ENCODE measurements around the gene MAML3. TPM values are rescaled to one million over a fixed set of nuclear protein-coding genes. Genes with fewer than 3 reads are reported as not detected.

MAML3 gene
- total RNA-seq, 6 donors from 2014 or later = 9.6 to 31.4 (median 14.5) TPM

- H3K4me3 ChIP-seq = no peak overlapping the region
- DNase-seq (no peak), ATAC-seq (ENCODE audit: low FRiP score in 2 of 2) (no peak)
- TF ChIP-seq POLR2AphosphoS5 (IDR thresholded peaks at IDR 0.05) (no peak), POLR2A (IDR thresholded peaks at IDR 0.05) (no peak), EP300 (IDR thresholded peaks at IDR 0.05) (no peak)
- TF ChIP-seq, protein P1, sequence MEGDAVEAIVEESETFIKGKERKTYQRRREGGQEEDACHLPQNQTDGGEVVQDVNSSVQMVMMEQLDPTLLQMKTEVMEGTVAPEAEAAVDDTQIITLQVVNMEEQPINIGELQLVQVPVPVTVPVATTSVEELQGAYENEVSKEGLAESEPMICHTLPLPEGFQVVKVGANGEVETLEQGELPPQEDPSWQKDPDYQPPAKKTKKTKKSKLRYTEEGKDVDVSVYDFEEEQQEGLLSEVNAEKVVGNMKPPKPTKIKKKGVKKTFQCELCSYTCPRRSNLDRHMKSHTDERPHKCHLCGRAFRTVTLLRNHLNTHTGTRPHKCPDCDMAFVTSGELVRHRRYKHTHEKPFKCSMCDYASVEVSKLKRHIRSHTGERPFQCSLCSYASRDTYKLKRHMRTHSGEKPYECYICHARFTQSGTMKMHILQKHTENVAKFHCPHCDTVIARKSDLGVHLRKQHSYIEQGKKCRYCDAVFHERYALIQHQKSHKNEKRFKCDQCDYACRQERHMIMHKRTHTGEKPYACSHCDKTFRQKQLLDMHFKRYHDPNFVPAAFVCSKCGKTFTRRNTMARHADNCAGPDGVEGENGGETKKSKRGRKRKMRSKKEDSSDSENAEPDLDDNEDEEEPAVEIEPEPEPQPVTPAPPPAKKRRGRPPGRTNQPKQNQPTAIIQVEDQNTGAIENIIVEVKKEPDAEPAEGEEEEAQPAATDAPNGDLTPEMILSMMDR (IDR thresholded peaks at IDR 0.05) = no peak
- H3K27me3 ChIP-seq = no peaks in the 10 kb centered on the region
- no peaks in the 10 kb centered on the region for H3K36me3 ChIP-seq
- no peaks in the 10 kb centered on the region for H3K9me3 ChIP-seq
- no peak overlapping the region for H3K27ac ChIP-seq
- WGBS, 2 donors = 60 to 74% methylated on average over 4 of the region's 4 CpGs
- H3K4me1 ChIP-seq = peaks cover 0 to 6% (median 0%) of the 10 kb centered on the region in 4 donors
Measured at GRCh38 chr4:139851639-139852038, 302.3 kb downstream of the MAML3 start.

- no peak for ATAC-seq (ENCODE audit: low FRiP score in 2 of 2)
- WGBS, 2 donors = 64 to 76% methylated on average over 2 of the region's 2 CpGs
- H3K27ac ChIP-seq = no peak overlapping the region
- H3K36me3 ChIP-seq = no peaks in the 10 kb centered on the region
- TF ChIP-seq EP300 (IDR thresholded peaks at IDR 0.05) = no peak
- TF ChIP-seq, protein P1 (IDR thresholded peaks at IDR 0.05) = no peak
- no peak for TF ChIP-seq POLR2AphosphoS5 (IDR thresholded peaks at IDR 0.05)
- no peak overlapping the region for H3K4me3 ChIP-seq
- H3K27me3 ChIP-seq = no peaks in the 10 kb centered on the region
- no peak for DNase-seq
- no peaks in the 10 kb centered on the region for H3K9me3 ChIP-seq
- H3K4me1 ChIP-seq = peaks cover 0 to 5% (median 0%) of the 10 kb centered on the region in 4 donors
Measured at GRCh38 chr4:139851133-139851532, 302.9 kb downstream of the MAML3 start.

- ATAC-seq (ENCODE audit: low FRiP score in 2 of 2) (no peak), DNase-seq (no peak)
Measured at GRCh38 chr4:139849219-139849618, 304.8 kb downstream of the MAML3 start.

DNA sequence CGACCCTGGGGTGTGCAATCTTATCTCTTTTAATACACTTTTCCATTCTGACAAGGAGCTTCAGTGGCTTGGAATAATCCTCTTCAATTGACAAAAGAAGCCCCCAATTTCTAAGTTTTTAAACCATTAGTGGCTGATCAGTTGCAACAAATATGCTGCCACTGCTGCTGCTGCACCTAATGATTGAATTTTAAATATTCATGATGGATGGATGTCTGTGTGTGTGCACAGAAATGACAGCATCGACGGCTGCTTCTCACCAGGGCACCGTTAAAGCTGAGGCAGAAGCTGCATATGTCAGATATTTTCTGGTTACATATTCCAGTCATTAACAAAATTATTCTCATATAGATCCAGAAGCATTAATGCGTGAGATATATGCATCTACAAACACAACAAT lies 306.0 kb downstream of the MAML3 start:
- 83 to 90% methylated on average over 5 of the region's 5 CpGs for WGBS, 2 donors
- Histone ChIP-seq H3K27me3 (no peaks in the 10 kb centered on the region), H3K4me1 (peaks cover 0 to 6% (median 3%) of the 10 kb centered on the region in 4 donors), H3K36me3 (no peaks in the 10 kb centered on the region), H3K4me3 (no peak overlapping the region), H3K27ac (no peak overlapping the region), H3K9me3 (no peaks in the 10 kb centered on the region)
- DNase-seq (no peak), ATAC-seq (ENCODE audit: low FRiP score in 2 of 2) (no peak)
- TF ChIP-seq POLR2AphosphoS5 (IDR thresholded peaks at IDR 0.05) (no peak), POLR2A (IDR thresholded peaks at IDR 0.05) (no peak)

More at GRCh38 chr4:139849219-139849618, 304.8 kb downstream of the MAML3 start:
- Histone ChIP-seq H3K27ac (no peak overlapping the region), H3K4me3 (no peak overlapping the region), H3K36me3 (no peaks in the 10 kb centered on the region), H3K4me1 (peaks cover 0 to 5% (median under 1%) of the 10 kb centered on the region in 4 donors), H3K27me3 (no peaks in the 10 kb centered on the region), H3K9me3 (no peaks in the 10 kb centered on the region)
- no peak for TF ChIP-seq EP300 (IDR thresholded peaks at IDR 0.05)
- TF ChIP-seq, protein P1 (IDR thresholded peaks at IDR 0.05) = no peak
- no peak for TF ChIP-seq POLR2A (IDR thresholded peaks at IDR 0.05)
- TF ChIP-seq POLR2AphosphoS5 (IDR thresholded peaks at IDR 0.05) = no peak
- 23 to 36% methylated on average over 3 of the region's 3 CpGs for WGBS, 2 donors

DNA sequence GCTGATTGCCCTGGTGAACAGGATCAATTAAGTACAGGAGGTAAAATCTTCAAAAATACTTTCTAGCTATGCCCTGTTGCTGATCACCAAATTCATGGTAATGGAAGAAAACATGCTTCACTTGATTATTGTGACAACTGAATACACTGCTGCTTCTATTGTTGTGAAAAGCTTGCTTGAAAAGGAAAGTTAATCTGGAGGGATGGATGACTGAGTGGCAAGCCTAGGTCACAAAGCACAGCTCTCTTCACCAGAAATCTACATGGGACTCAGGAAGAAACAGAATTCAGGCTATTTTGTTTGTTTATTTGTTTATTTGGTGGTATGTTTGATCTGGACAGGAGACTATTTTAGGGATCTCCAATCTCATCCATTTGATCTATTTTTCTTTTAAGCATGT lies 306.4 kb downstream of the MAML3 start:
- TF ChIP-seq POLR2A (IDR thresholded peaks at IDR 0.05) = no peak
- Histone ChIP-seq H3K4me1 (peaks cover 0 to 6% (median 3%) of the 10 kb centered on the region in 4 donors), H3K27me3 (no peaks in the 10 kb centered on the region), H3K9me3 (no peaks in the 10 kb centered on the region), H3K4me3 (no peak overlapping the region), H3K36me3 (no peaks in the 10 kb centered on the region), H3K27ac (no peak overlapping the region)
- DNase-seq (no peak), ATAC-seq (ENCODE audit: low FRiP score in 2 of 2) (no peak)

GRCh38 chr4:139846766-139847165 lies 307.2 kb downstream of the MAML3 start:
- Histone ChIP-seq H3K36me3 (no peaks in the 10 kb centered on the region), H3K4me3 (no peak overlapping the region), H3K27ac (no peak overlapping the region), H3K4me1 (peaks cover 0 to 9% (median 6%) of the 10 kb centered on the region in 4 donors), H3K27me3 (no peaks in the 10 kb centered on the region), H3K9me3 (no peaks in the 10 kb centered on the region)
- ATAC-seq (ENCODE audit: low FRiP score in 2 of 2) (no peak), DNase-seq (no peak)
- TF ChIP-seq POLR2AphosphoS5 (IDR thresholded peaks at IDR 0.05) (no peak), EP300 (IDR thresholded peaks at IDR 0.05) (no peak), POLR2A (IDR thresholded peaks at IDR 0.05) (no peak)
- TF ChIP-seq, protein P1 (IDR thresholded peaks at IDR 0.05) = no peak
- WGBS, 2 donors = 94 to 100% methylated on average over 1 of the region's 1 CpG

Measured in upper lobe of left lung (tissue), 6 donors.